NT2/D1 (cell line): ENCODE data around the gene BCL7A.

Source experiments
- SUZ12 ChIP-seq: IDR thresholded peaks from 2 replicates; pipeline ENCODE4 v1.6.1; 2011; ENCODE audit not compliant: insufficient read length, insufficient read depth; ENCODE audit errors: extremely low read depth
- YY1 ChIP-seq: IDR thresholded peaks from 2 replicates; pipeline ENCODE4 v1.6.1; 2011; ENCODE audit not compliant: insufficient read length, insufficient read depth
- ZNF274 ChIP-seq: IDR thresholded peaks from 2 replicates; pipeline ENCODE4 v1.6.1; 2011; ENCODE audit warnings: mild to moderate bottlenecking, low read depth, low read length

DNA sequence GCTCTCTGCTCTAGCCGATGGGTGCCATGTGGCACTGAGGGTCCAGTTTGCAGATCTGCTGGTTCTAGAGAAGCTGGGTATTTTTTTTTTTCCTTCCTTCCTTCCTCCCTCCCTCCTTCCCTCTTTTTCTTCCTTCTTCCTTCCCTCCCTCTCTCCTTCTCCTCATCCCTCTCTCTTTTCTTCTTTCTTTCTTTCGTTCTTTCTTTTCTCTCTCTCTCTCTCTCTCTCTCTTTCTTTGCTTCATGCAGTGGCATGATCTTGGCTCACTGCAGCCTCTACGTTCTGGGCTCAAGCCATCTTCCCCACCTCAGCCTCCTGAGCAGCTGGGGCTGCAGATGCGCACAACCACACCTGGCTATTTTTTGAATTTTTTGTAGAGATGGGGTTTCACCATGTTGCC is 2.7 kb upstream of the BCL7A start:
- TF ChIP-seq YY1 (no peak), ZNF274 (no peak), SUZ12 (no peak)
